Gastrocnemius medialis (tissue), 4 donors: ENCODE measurements around the gene SYNJ1. TPM values are rescaled to one million over a fixed set of nuclear protein-coding genes. Genes with fewer than 3 reads are reported as not detected.
"Not testable (repeated sequence)": the region's sequence is repeated elsewhere in the genome, so short reads cannot be mapped to it uniquely, and the experiment has no call there.

Source experiments
- ATAC-seq, 2 donors: fragments of 150-250 bp; one replicate each; pipeline ENCODE4 v1.9.1; 2016
- DNase-seq, 2 donors: peaks; one replicate each; pipeline ENCODE4 v3.0.0-alpha.2; 2019
- H3K27ac ChIP-seq, 4 donors: fragments of 200-600 bp; sonication (generic); 1 replicate in 1 of 4; 2 replicates in 3 of 4; pipeline ENCODE4 v1.5.1; 2016 to 2018; ENCODE audit warnings: mild to moderate bottlenecking in 2 of 4, moderate library complexity in 1 of 4
- H3K27me3 ChIP-seq, 3 donors: fragments of 200-600 bp; sonication (generic) in 2 of 3; 1 replicate in 1 of 3; 2 replicates in 2 of 3; pipeline versions ENCODE4 v1.5.1 to v1.6.0; 2016 to 2019; ENCODE audit warnings: mild to moderate bottlenecking in 1 of 3, moderate library complexity in 1 of 3
- H3K36me3 ChIP-seq, 2 donors: fragments of 200-600 bp; sonication (generic) in 1 of 2; one replicate each; pipeline ENCODE4 v1.5.1; 2017 to 2018
- H3K4me1 ChIP-seq, 2 donors: fragments of 200-600 bp; sonication (generic) in 1 of 2; one replicate each; pipeline ENCODE4 v1.5.1; 2016 to 2017; ENCODE audit warnings: mild to moderate bottlenecking in 2 of 2
- H3K4me3 ChIP-seq, 4 donors: fragments of 200-600 bp; sonication (generic) in 3 of 4; 1 replicate in 1 of 4; 2 replicates in 3 of 4; pipeline ENCODE4 v1.5.1; 2016 to 2019; ENCODE audit warnings: mild to moderate bottlenecking in 2 of 4
- H3K9me3 ChIP-seq, 3 donors: fragments of 200-600 bp; sonication (generic) in 2 of 3; 1 replicate in 1 of 3; 2 replicates in 2 of 3; pipeline ENCODE4 v1.5.1; 2016 to 2019
- CTCF ChIP-seq, 5 experiments: fragments of 450-650 bp in 3 of 5; fragments of 200-600 bp in 2 of 5; sonication (generic) in 2 of 5; IDR thresholded peaks in 4 of 5; conservative IDR thresholded peaks in 1 of 5; 1 replicate in 4 of 5; 2 replicates in 1 of 5; pipeline ENCODE4 v1.5.1; 2016 to 2019; ENCODE audit warnings: antibody characterized with exemption in 5 of 5, mild to moderate bottlenecking in 3 of 5, moderate library complexity in 3 of 5
- POLR2A ChIP-seq, 2 donors: fragments of 450-650 bp; IDR thresholded peaks; one replicate each; pipeline ENCODE4 v1.6.1; 2017; ENCODE audit warnings: antibody characterized with exemption in 2 of 2, mild to moderate bottlenecking in 2 of 2, moderate library complexity in 2 of 2
- in situ Hi-C, 4 donors: fragments of 200-750 bp; cut with MboI; loops; one replicate each; pipeline versions ENCODE4 v1.15.0 to v1.8.0; 2017; ENCODE audit warnings: low sequenced_read_pairs in 4 of 4
- intact Hi-C: fragments of 100-400 bp; cut with DNase I; formaldehyde crosslinking; loops from one replicate; pipeline ENCODE4 v1.15.1; 2023; ENCODE audit warnings: low total_unique reads
- total RNA-seq, 4 donors: library from RNA; depleted of rRNA; stranded (reverse); fragments of >200 nt; gene quantifications; one replicate each; pipeline versions ENCODE4 v1.1.0 to v1.2.3, GENCODE V29; 2016

The SYNJ1 gene
- total RNA-seq, 4 donors from 2014 or later: 10.0 to 34.8 (median 10.8) TPM

GRCh38 chr21:32698971-32699693 lies 28.7 kb downstream of the SYNJ1 start:
- Histone ChIP-seq H3K27me3 (no peaks in the 10 kb centered on the region), H3K4me1 (no peaks in the 10 kb centered on the region), H3K4me3 (no peak overlapping the region), H3K27ac (no peak overlapping the region), H3K36me3 (no peaks in the 10 kb centered on the region), H3K9me3 (no peaks in the 10 kb centered on the region)
- ATAC-seq: no peak
- no peak for TF ChIP-seq POLR2A (IDR thresholded peaks at IDR 0.05)
- TF ChIP-seq CTCF (IDR thresholded peaks at IDR 0.05 in 4 of 5, conservative IDR thresholded peaks at IDR 0.05 in 1 of 5): no peak
- intact Hi-C loops: no loop called here
- in situ Hi-C loops: no loop called here
- DNase-seq: no peak

- Histone ChIP-seq H3K4me1 (no peaks in the 10 kb centered on the region), H3K9me3 (no peaks in the 10 kb centered on the region), H3K27ac (no peak overlapping the region), H3K36me3 (peaks cover 0 to 7% of the 10 kb centered on the region in 2 donors), H3K4me3 (no peak overlapping the region), H3K27me3 (no peaks in the 10 kb centered on the region)
- intact Hi-C loops (no loop called here), in situ Hi-C loops (no loop called here)
- ATAC-seq (no peak), DNase-seq (no peak)
- TF ChIP-seq POLR2A (IDR thresholded peaks at IDR 0.05) (no peak), CTCF (IDR thresholded peaks at IDR 0.05 in 4 of 5, conservative IDR thresholded peaks at IDR 0.05 in 1 of 5) (no peak)
Observed at GRCh38 chr21:32698286-32698685, 29.5 kb downstream of the SYNJ1 start.

- intact Hi-C loops, in situ Hi-C loops, H3K4me3 ChIP-seq, H3K27ac ChIP-seq, ATAC-seq, DNase-seq, H3K9me3 ChIP-seq, H3K4me1 ChIP-seq, H3K27me3 ChIP-seq: not testable (repeated sequence)
- peaks cover 0 to 12% of the 10 kb centered on the region in 2 donors for H3K36me3 ChIP-seq
Observed at GRCh38 chr21:32695482-32695881, 32.3 kb downstream of the SYNJ1 start.

- intact Hi-C loops: no loop called here
- no peaks in the 10 kb centered on the region for H3K9me3 ChIP-seq
- ATAC-seq (no peak), DNase-seq (no peak)
- H3K27ac ChIP-seq: no peak overlapping the region
- TF ChIP-seq POLR2A (IDR thresholded peaks at IDR 0.05) (no peak), CTCF (IDR thresholded peaks at IDR 0.05 in 4 of 5, conservative IDR thresholded peaks at IDR 0.05 in 1 of 5) (no peak)
- in situ Hi-C loops: no loop called here
- no peaks in the 10 kb centered on the region for H3K27me3 ChIP-seq
- H3K4me1 ChIP-seq: no peaks in the 10 kb centered on the region
- peaks cover 0 to 12% of the 10 kb centered on the region in 2 donors for H3K36me3 ChIP-seq
- no peak overlapping the region for H3K4me3 ChIP-seq
Observed at GRCh38 chr21:32693581-32693980, 34.2 kb downstream of the SYNJ1 start.

GRCh38 chr21:32690085-32690484 lies 37.7 kb downstream of the SYNJ1 start:
- in situ Hi-C loops: no loop called here
- no peak for ATAC-seq
- no peak for DNase-seq
- Histone ChIP-seq H3K4me3 (no peak overlapping the region), H3K36me3 (peaks cover 0 to 12% of the 10 kb centered on the region in 2 donors), H3K27me3 (no peaks in the 10 kb centered on the region), H3K27ac (no peak overlapping the region), H3K9me3 (no peaks in the 10 kb centered on the region), H3K4me1 (no peaks in the 10 kb centered on the region)
- intact Hi-C loops: no loop called here
- TF ChIP-seq CTCF (IDR thresholded peaks at IDR 0.05 in 4 of 5, conservative IDR thresholded peaks at IDR 0.05 in 1 of 5): no peak
- no peak for TF ChIP-seq POLR2A (IDR thresholded peaks at IDR 0.05)
